Skeletal muscle satellite cell (primary cell): ENCODE results near the gene CRTC1.

Experiments
- H3K27me3 ChIP-seq: 2 replicates; pipeline ENCODE4 v1.7.0; 2013; ENCODE audit warnings: low read length; ENCODE audit not compliant: control insufficient read depth, insufficient read depth
- H3K36me3 ChIP-seq: 2 replicates; pipeline ENCODE4 v1.7.0; 2013; ENCODE audit warnings: mild to moderate bottlenecking, control low read depth, low read length; ENCODE audit not compliant: insufficient read depth
- H3K4me1 ChIP-seq: 2 replicates; pipeline ENCODE4 v1.7.0; 2013; ENCODE audit warnings: low read length; ENCODE audit not compliant: control insufficient read depth, insufficient read depth
- H3K4me2 ChIP-seq: 2 replicates; pipeline ENCODE4 v1.7.0; 2013; ENCODE audit warnings: mild to moderate bottlenecking, low read length
- H3K4me3 ChIP-seq: 2 replicates; pipeline ENCODE4 v1.7.0; 2013; ENCODE audit warnings: low read length
- H3K9ac ChIP-seq: 2 replicates; pipeline ENCODE4 v1.7.0; 2013; ENCODE audit warnings: mild to moderate bottlenecking, low read depth, low read length, moderate library complexity
- H3K9me3 ChIP-seq: replicated peaks from 2 replicates; pipeline ENCODE4 v1.7.0; 2013; ENCODE audit warnings: mild to moderate bottlenecking, control low read depth, low read length

Gene CRTC1

DNA sequence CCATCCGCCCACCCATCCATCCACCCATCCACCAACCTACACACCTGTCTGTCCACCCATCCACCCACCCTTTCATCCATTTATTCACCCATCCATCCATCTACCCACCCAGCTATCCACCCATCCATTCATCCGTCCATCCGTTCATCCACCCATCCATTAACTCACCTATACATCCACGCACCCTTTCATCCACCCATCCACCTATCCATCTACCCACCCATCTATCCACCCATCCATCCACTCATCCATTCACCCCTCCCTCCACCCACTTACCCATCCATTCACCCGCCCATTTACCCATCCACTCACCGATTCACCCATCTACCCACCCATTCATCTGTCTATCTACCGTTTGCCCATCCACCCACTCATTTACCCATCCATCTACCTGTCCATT is 29.0 kb upstream of the CRTC1 start:
- H3K4me1 ChIP-seq: peaks cover 54% of the 10 kb centered on the region

DNA sequence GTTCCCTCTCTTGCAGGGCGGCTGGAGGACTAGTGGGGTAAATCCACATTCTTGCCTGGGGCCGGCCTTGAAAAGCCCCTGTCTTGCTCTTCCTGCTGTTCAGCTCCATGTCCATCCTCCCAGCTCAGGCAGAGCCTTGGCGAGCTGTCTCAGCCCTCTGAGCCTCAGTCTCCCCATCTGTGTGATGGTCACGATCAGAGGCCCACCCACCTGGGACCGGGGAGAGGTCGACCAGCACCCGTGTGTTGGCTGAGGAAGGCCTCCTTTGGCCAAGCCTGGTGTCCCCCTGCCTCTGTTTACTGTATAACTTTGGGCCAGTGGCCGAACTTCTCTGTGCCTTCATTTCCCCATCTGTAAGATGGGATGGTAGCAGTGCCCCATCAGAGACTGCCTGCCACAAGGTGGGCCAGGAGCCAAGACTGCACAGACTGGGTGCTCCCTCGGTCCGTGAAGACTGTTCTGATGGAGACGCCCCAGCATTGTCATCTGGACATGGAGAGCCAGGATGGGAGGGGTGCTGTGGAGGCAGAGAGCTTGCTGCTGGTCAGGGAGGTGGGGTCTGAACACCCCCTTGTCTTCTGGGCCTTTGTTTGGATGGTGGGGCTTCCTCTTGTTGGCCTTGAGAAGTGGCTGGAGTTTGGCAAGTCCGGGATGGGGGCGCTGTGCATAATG is 28.2 kb upstream of the CRTC1 start:
- Histone ChIP-seq H3K4me1 (peaks cover 54% of the 10 kb centered on the region), H3K9ac (no peak overlapping the region), H3K4me2 (no peak overlapping the region)

More for the DNA sequence above, 29.0 kb upstream of the CRTC1 start:
- no peak overlapping the region for H3K9ac ChIP-seq
- H3K9me3 ChIP-seq: no peaks in the 10 kb centered on the region
- no peak overlapping the region for H3K4me3 ChIP-seq
- H3K4me2 ChIP-seq: no peak overlapping the region
- no peaks in the 10 kb centered on the region for H3K36me3 ChIP-seq
- H3K27me3 ChIP-seq: no peaks in the 10 kb centered on the region

DNA sequence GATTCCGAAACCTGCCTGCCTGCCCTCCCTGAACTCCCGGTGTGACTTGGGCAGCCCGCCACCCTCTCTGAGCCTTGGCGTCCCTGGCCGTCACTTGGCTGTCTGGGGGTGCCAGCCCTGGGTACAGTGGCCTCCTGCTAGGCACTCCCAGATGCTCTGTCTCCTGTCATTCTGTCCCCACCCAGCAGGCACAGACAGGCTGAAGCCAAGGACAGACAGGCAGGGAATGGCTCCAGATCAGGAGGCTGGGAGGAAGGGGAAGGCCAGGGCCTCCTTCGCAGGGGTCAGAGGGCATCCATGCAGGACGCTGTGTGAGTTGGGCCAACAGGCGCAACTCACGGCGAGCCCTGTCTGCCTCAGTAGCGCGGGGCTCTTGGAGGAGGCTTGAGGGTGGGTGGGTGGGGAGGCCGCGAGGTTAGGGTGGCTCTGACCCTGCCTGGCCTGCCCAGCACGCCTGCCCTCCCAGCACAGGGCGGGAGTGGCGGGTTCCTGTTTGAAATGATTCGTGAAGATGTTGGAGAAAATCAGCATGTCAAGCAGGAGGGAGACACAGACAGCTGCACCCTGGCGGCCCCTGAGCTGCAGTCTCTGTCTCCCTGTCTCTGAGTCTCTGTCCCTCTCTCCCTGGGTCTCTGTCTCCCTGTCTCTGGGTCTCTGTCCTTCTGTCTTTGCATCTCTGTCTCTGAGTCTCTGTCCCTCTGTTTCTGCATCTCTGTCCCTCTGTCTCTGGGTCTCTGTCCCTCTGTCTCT is 27.0 kb upstream of the CRTC1 start:
- no peaks in the 10 kb centered on the region for H3K36me3 ChIP-seq
- no peak overlapping the region for H3K4me3 ChIP-seq
- no peak overlapping the region for H3K4me2 ChIP-seq
- H3K9ac ChIP-seq: peak overlapping the region; percentile 15
- H3K27me3 ChIP-seq: no peaks in the 10 kb centered on the region
- H3K4me1 ChIP-seq: peaks cover 54% of the 10 kb centered on the region
- H3K9me3 ChIP-seq: no peaks in the 10 kb centered on the region

More for the DNA sequence above, 28.2 kb upstream of the CRTC1 start:
- no peaks in the 10 kb centered on the region for H3K27me3 ChIP-seq
- no peaks in the 10 kb centered on the region for H3K36me3 ChIP-seq
- H3K9me3 ChIP-seq: no peaks in the 10 kb centered on the region
- H3K4me3 ChIP-seq: no peak overlapping the region

DNA sequence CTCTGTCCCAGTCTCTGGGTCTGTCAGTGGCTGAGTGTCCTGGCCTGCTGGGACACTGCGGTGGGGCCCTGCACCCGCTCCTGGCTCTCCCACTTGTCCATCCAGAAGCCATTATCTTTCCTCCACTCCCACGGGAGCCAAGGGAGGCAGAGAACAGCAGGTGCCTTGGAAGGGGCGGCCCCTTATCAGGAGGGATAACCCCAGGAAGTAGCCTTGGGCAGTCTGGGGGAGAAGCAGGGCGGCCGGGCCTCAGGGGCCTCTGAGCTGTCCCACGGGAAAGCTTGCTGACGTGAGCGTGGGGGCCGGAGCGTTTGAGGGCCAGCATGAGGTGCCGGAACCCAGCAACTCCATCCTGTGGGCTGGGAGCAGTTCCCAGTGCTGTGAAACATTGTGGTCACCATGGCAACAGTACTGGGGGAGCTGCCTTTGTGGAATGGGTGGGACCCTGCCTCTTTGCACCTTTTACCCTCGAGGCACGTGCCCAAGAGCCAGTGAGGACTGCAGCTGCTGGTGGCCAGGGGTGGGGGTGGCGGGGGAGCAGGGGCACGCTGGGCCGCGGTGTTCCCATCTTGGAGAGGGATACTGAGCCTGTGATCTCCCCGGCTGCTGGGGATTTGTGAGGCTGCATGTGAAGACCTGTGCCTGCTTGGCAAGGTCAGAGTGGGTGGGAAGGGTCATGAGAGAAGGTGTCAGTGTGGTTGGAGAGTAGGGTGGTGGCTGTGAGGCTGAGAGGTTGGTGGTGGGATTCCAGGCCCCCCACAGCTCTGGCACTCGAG is 25.7 kb upstream of the CRTC1 start:
- H3K9ac ChIP-seq: peak overlapping the region; percentile 78
- peaks cover 58% of the 10 kb centered on the region for H3K4me1 ChIP-seq

DNA sequence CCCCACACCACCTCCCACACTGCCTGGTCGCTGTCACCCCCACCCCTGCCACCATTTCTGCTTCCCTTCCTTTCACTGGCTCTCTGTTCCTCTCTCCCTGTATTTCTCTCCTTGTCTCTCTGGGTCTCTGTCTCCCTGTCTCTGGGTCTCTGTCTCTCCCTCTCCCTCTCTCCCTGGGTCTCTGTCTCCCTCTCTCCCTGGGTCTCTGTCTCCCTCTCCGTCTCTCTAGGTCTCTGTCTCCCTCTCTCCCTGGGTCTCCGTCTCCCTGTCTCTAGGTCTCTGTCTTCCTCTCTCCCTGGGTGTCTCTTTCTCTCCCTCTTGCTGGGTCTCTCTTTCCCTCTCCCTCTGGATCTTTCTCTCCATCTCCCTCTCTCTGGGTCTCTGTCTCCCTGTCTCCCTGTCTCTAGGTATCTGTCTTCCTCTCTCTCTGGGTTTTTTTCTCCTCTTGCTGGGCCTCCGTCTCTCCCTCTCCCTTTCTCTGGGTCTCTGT is 25.1 kb upstream of the CRTC1 start:
- Histone ChIP-seq H3K4me1 (peaks cover 64% of the 10 kb centered on the region), H3K4me3 (no peak overlapping the region), H3K27me3 (no peaks in the 10 kb centered on the region), H3K4me2 (no peak overlapping the region), H3K36me3 (no peaks in the 10 kb centered on the region), H3K9me3 (no peaks in the 10 kb centered on the region), H3K9ac (peak overlapping the region; percentile 78)

More for the DNA sequence above, 25.7 kb upstream of the CRTC1 start:
- Histone ChIP-seq H3K4me2 (no peak overlapping the region), H3K27me3 (no peaks in the 10 kb centered on the region), H3K36me3 (no peaks in the 10 kb centered on the region), H3K4me3 (no peak overlapping the region), H3K9me3 (no peaks in the 10 kb centered on the region)

DNA sequence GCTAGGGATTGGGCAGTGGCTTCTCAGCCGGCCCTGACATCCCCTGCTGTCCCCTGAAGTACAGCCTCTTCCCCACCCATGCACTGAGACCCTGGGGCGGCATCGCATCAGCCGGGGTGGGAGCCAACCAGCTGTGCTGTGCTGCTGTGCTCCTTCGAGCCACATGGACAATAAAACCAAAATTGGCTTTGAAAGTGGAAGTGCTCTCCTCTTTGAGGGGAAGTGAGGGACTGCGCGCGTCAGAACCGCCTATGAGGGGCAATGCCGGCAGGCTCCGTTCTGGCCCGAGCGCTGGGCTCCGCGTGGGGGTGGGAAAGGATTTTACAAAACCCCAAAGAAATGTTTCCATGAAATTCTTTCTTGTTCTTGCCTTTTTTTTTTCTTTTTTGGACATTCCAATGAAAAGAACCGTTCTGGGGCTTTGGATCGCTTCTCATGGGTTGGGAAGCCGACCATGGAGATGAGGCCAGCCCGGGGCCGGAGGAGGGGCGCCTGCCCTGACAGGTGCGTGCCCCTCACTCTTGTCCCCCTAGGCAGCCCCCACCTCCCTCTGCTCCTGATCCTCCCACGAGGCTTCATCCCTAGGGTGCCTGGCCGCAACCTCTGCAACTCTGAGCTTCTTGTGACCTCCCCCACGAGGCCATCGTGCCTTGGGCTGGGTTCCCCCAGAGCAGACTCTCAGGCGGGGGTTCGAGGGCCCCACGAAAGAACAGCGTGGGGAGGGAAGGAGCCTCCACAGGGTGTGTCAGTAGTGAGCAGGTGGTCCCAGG is 24.0 kb upstream of the CRTC1 start:
- Histone ChIP-seq H3K4me2 (peak overlapping the region; percentile 70), H3K27me3 (no peaks in the 10 kb centered on the region), H3K9ac (peak overlapping the region; percentile 78), H3K4me1 (peaks cover 68% of the 10 kb centered on the region), H3K36me3 (no peaks in the 10 kb centered on the region), H3K4me3 (peak overlapping the region; percentile 52), H3K9me3 (no peaks in the 10 kb centered on the region)

GRCh38 chr19:18660051-18660910 is 23.2 kb upstream of the CRTC1 start:
- peak overlapping the region; percentile 52 for H3K4me3 ChIP-seq
- peak overlapping the region; percentile 78 for H3K9ac ChIP-seq
- H3K4me1 ChIP-seq: peaks cover 68% of the 10 kb centered on the region
- H3K9me3 ChIP-seq: no peaks in the 10 kb centered on the region
- peak overlapping the region; percentile 70 for H3K4me2 ChIP-seq
- H3K27me3 ChIP-seq: no peaks in the 10 kb centered on the region
- no peaks in the 10 kb centered on the region for H3K36me3 ChIP-seq

DNA sequence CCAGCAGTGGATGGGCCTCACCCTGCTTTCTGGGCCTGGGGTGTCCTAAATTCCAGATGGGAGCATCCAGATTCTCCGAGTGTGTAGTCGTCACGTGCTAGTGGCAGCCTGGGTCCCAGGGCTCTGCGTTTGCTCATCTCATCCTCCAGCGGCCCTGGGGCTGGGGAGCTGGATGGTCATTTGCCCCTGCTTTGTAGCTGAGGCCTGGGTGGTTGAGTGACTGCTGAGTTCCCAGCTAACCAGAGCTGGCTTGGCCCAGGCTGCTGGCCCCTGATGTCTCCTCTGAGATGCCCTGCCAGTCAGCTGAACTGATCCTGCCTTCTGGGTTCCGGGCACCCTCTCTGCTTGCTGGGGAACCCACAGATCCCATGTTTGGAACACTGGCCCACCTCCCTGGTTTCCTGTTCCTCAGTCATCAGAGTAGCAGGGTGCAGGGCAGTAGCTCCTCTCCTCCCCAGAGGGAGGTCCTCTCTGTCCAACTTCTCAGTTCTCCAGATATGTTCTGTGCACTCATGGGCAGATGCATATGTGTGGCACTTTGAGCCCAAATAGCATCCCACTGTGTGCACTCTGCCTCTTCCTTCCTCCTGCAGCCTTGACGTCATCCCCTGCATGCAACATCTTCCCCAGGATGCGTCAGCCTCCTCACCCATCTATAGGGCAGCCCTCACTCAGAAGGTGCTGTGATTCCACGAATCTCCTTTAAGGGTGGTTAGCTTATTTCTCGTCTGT is 22.4 kb upstream of the CRTC1 start:
- Histone ChIP-seq H3K4me2 (peak overlapping the region; percentile 70), H3K9me3 (no peaks in the 10 kb centered on the region), H3K27me3 (no peaks in the 10 kb centered on the region), H3K9ac (peak overlapping the region; percentile 78), H3K4me3 (peak overlapping the region; percentile 52), H3K36me3 (no peaks in the 10 kb centered on the region), H3K4me1 (peaks cover 68% of the 10 kb centered on the region)

- peak overlapping the region; percentile 31 for H3K4me2 ChIP-seq
- no peak overlapping the region for H3K9ac ChIP-seq
- no peaks in the 10 kb centered on the region for H3K9me3 ChIP-seq
- H3K4me3 ChIP-seq: no peak overlapping the region
- no peaks in the 10 kb centered on the region for H3K27me3 ChIP-seq
- H3K36me3 ChIP-seq: peaks cover 7% of the 10 kb centered on the region
- peaks cover 53% of the 10 kb centered on the region for H3K4me1 ChIP-seq
Measured at GRCh38 chr19:18662972-18663732, 20.3 kb upstream of the CRTC1 start.
